MM.1S (cell line): ENCODE results near the gene SERPINB12.
A peak's percentile ranks its signal among the peaks of the same experiment; 100 is the strongest.

Experiments
- DNase-seq: peaks from one replicate; pipeline ENCODE4 v3.0.0-alpha.2; 2015
- H2AFZ ChIP-seq: fragments of 300-600 bp; sonication (generic); 2 replicates; pipeline ENCODE4 v1.6.0; 2016; ENCODE audit warnings: antibody characterized with exemption, low read length
- H3F3A ChIP-seq: fragments of 300-600 bp; sonication (generic); 2 replicates; pipeline ENCODE4 v1.6.1; 2016; ENCODE audit warnings: mild to moderate bottlenecking, antibody characterized with exemption, low read length, moderate library complexity, mixed read lengths; ENCODE audit not compliant: insufficient read depth
- H3K27ac ChIP-seq: fragments of 300-600 bp; sonication (generic); 2 replicates; pipeline ENCODE4 v1.5.1; 2016; ENCODE audit warnings: mild to moderate bottlenecking, low read length
- H3K27me3 ChIP-seq: fragments of 300-600 bp; sonication (generic); replicated peaks from 2 replicates; pipeline ENCODE4 v1.6.0; 2016; ENCODE audit warnings: low read length; ENCODE audit not compliant: insufficient read depth
- H3K36me3 ChIP-seq: fragments of 300-600 bp; sonication (generic); replicated peaks from 2 replicates; pipeline ENCODE4 v1.6.1; 2016; ENCODE audit warnings: mild to moderate bottlenecking, low read length, mixed read lengths; ENCODE audit not compliant: insufficient read depth
- H3K4me1 ChIP-seq: fragments of 300-600 bp; sonication (generic); 2 replicates; pipeline ENCODE4 v1.6.1; 2016; ENCODE audit warnings: low read length, mixed read lengths
- H3K4me2 ChIP-seq: fragments of 300-600 bp; sonication (generic); 2 replicates; pipeline ENCODE4 v1.6.0; 2016; ENCODE audit warnings: low read depth, low read length
- H3K4me3 ChIP-seq: fragments of 300-600 bp; sonication (generic); 2 replicates; pipeline ENCODE4 v1.5.1; 2016; ENCODE audit warnings: low read length, mixed read lengths
- H3K79me2 ChIP-seq: fragments of 300-600 bp; sonication (generic); 2 replicates; pipeline ENCODE4 v1.6.1; 2016; ENCODE audit warnings: mixed run types, low read length, mixed read lengths
- H3K9ac ChIP-seq: fragments of 300-600 bp; sonication (generic); 2 replicates; pipeline ENCODE4 v1.6.1; 2016; ENCODE audit warnings: low read length, mixed read lengths
- H3K9me2 ChIP-seq: fragments of 300-600 bp; sonication (generic); replicated peaks from 2 replicates; pipeline ENCODE4 v1.6.1; 2016; ENCODE audit warnings: mild to moderate bottlenecking, low read length, mixed read lengths; ENCODE audit not compliant: insufficient read depth
- H3K9me3 ChIP-seq: fragments of 300-600 bp; sonication (generic); replicated peaks from 2 replicates; pipeline ENCODE4 v1.6.1; 2016; ENCODE audit warnings: mild to moderate bottlenecking, low read length, mixed read lengths; ENCODE audit not compliant: insufficient read depth
- H4K20me1 ChIP-seq: fragments of 300-600 bp; sonication (generic); 2 replicates; pipeline ENCODE4 v1.6.1; 2016; ENCODE audit warnings: mild to moderate bottlenecking, low read length, moderate library complexity, mixed read lengths; ENCODE audit not compliant: insufficient read depth
- CTCF ChIP-seq: fragments of 300-600 bp; sonication (generic); IDR thresholded peaks from 2 replicates; pipeline ENCODE4 v1.5.1; 2016; ENCODE audit warnings: antibody characterized with exemption, low read length, mixed read lengths
- EZH2 ChIP-seq: fragments of 300-600 bp; sonication (generic); optimal IDR thresholded peaks from 2 replicates; pipeline ENCODE3; 2017; ENCODE audit warnings: low read depth, mild to moderate bottlenecking, antibody characterized with exemption, low read length, mixed read lengths
- EZH2phosphoT487 ChIP-seq: fragments of 300-600 bp; sonication (generic); IDR thresholded peaks from 2 replicates; pipeline ENCODE4 v1.6.1; 2018; ENCODE audit warnings: antibody characterized with exemption, low read length

Gene SERPINB12

GRCh38 chr18:63603772-63604171, 61.6 kb downstream of the SERPINB12 start:
- H3K4me1 ChIP-seq: peaks cover 12% of the 10 kb centered on the region
- no peaks in the 10 kb centered on the region for H3K36me3 ChIP-seq
- peak overlapping the region; percentile 62 for H3K4me2 ChIP-seq
- H3K27me3 ChIP-seq: no peaks in the 10 kb centered on the region
- no peak overlapping the region for H3K9ac ChIP-seq
- H3K27ac ChIP-seq: no peak overlapping the region
- H3K79me2 ChIP-seq: no peaks in the 10 kb centered on the region
- H4K20me1 ChIP-seq: no peaks in the 10 kb centered on the region
- peak overlapping the region; percentile 5; the same call in 1 of the 2 replicates for H3K4me3 ChIP-seq
- peak; percentile 32 for DNase-seq
- H3K9me3 ChIP-seq: no peaks in the 10 kb centered on the region
- H3F3A ChIP-seq: peaks cover 6% of the 10 kb centered on the region; the same call in 1 of the 2 replicates
- peak overlapping the region; percentile 55; the same call in 1 of the 2 replicates for H2AFZ ChIP-seq
- TF ChIP-seq EZH2phosphoT487: no peak
- no peak for TF ChIP-seq CTCF
- TF ChIP-seq EZH2: no peak
- H3K9me2 ChIP-seq: no peaks in the 10 kb centered on the region

GRCh38 chr18:63604791-63605567, 62.8 kb downstream of the SERPINB12 start:
- H3K4me1 ChIP-seq: peaks cover 12% of the 10 kb centered on the region
- H3K36me3 ChIP-seq: no peaks in the 10 kb centered on the region
- no peak overlapping the region for H3K4me3 ChIP-seq
- no peak overlapping the region for H3K27ac ChIP-seq
- no peaks in the 10 kb centered on the region for H3K27me3 ChIP-seq
- no peak overlapping the region; the same call in 1 of the 2 replicates for H2AFZ ChIP-seq
- no peaks in the 10 kb centered on the region for H4K20me1 ChIP-seq
- no peaks in the 10 kb centered on the region for H3K9me3 ChIP-seq
- no peaks in the 10 kb centered on the region for H3K79me2 ChIP-seq
- no peak overlapping the region for H3K9ac ChIP-seq
- TF ChIP-seq EZH2 (no peak), CTCF (no peak), EZH2phosphoT487 (no peak)
- H3F3A ChIP-seq: peaks cover 6% of the 10 kb centered on the region; the same call in 1 of the 2 replicates
- no peak overlapping the region for H3K4me2 ChIP-seq
- DNase-seq: no peak
- H3K9me2 ChIP-seq: no peaks in the 10 kb centered on the region

GRCh38 chr18:63606526-63606925, 64.4 kb downstream of the SERPINB12 start:
- H3K4me2 ChIP-seq: no peak overlapping the region
- DNase-seq: no peak

More at GRCh38 chr18:63606526-63606925, 64.4 kb downstream of the SERPINB12 start:
- Histone ChIP-seq H3F3A (peaks cover 6% of the 10 kb centered on the region; the same call in 1 of the 2 replicates), H3K27ac (no peak overlapping the region), H3K4me3 (no peak overlapping the region), H2AFZ (no peak overlapping the region), H3K4me1 (peaks cover 12% of the 10 kb centered on the region), H3K27me3 (no peaks in the 10 kb centered on the region), H3K9ac (no peak overlapping the region), H3K9me2 (no peaks in the 10 kb centered on the region), H3K36me3 (no peaks in the 10 kb centered on the region), H4K20me1 (no peaks in the 10 kb centered on the region), H3K79me2 (no peaks in the 10 kb centered on the region), H3K9me3 (no peaks in the 10 kb centered on the region)
- TF ChIP-seq EZH2phosphoT487 (no peak), CTCF (no peak), EZH2 (no peak)
